ENCODE data around the gene SPOCD1.

The SPOCD1 gene

DNA sequence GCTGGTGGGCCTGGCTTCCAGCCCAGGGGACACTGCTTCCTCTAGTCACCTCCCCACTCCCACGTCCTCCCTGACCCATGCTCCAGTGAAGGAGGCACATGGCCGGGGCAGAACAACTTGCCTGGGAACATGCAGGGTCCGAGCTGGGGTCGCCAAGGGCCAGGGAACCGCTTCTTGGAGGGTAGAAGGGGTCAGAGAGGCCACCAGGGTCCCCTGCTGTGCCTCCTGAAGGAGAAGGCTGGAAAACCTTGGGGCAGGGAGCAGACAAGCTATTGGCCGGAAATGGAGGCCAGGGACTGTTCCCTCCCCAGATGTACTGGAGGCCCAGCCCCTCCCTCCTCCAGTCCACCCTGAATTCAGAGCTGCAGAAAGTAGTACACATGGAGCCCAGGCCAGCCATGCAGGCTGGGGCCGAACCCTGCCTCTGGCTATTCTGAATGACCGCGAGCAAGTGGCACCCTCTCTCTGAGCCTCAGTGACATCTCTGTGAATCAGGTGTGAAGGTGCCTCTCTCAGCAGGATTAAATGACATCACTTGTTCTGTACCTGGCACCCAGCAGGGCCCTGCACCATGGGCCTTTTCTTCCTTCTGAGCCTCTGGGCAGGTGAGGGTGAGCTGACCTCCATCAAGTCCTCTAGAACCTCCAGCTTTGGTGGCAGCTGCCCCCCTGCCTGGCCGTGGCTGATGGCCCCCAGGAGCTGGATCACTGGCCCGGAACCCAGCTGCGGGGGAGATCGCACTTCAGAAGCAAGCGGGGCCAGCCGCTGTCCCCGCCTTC is 15.7 kb downstream of the SPOCD1 start:
- DNase-seq = no peak

GRCh38 chr1:31799196-31799894 is 16.5 kb downstream of the SPOCD1 start:
- DNase-seq = no peak

DNA sequence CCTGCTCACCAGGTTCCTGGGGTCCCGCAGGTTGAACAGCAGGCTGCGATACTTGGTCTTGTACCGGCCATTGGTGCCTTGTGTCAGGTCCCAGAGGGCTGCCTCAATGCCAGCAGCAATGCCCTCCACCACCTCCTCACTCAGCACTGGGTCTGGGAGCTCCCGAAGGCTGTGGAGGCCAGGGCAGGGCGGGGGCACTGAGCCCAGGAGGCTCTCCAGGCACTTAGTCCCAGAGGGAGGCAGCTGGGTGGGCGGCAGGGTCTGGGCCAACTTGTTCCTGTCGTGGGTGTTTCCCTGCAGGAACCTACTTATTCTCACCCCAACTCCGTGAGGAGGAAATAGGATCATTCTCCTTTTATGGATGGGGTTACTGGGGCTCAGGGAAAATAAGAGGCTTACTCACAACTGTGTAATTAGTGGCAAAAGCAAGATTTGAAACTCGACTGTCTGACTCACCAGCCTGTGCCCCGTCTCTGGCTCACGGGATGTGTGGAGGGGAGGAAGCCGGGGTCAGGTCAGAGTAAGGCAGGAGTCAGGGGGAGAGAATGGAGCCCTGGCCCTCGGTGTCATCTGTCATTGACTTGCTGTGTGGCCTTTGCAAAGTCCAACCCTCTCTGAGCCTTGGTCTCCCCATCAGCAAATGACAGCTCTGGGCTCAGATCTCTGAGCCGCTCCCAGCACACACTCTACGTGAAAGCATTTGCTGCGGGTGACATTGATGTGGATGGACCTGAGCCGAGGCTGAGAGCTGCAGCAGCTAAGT is 17.2 kb downstream of the SPOCD1 start:
- DNase-seq = peak; percentile 21

- DNase-seq = no peak
Measured at GRCh38 chr1:31798086-31798432, 17.8 kb downstream of the SPOCD1 start.

DNA sequence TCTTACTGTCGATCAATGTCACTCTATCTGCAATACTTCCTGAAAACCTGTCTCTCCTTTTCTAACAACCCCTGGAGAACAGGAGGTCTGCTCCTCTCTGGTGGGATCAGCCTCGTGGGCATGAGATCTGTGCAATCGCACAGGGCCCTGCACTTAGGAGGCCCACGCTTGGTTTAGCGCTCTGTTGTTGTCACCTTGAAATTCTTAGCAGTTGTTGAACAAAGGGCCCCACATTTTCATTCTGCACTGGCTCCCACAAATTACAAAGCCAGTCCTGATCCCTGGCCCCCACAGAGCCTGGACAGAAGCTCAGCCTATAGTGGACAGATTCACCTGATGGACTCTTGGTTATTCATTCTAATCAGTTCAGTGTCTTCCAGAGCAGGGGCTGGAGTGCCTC is 18.6 kb downstream of the SPOCD1 start:
- DNase-seq = no peak

DNA sequence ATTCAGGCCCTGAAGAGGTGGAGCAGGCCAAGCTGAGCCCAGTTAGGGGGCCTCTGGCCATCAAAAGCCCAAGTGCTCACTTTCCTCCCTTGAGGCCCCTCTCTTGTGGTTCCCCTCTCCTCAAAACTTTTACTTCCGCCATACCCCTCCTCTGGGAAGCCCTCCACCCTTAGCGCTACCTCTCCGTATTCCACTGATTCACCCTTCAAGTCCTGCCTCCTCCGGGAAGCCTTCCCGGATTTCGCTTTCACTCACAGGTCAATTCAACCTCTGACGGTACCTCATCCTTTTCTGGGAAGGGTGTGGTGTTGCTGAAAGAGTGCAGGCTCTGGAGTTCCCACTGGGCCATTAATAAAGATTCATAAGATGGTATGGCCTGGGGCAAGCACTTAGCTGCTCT is 19.1 kb downstream of the SPOCD1 start:
- DNase-seq = no peak

DNA sequence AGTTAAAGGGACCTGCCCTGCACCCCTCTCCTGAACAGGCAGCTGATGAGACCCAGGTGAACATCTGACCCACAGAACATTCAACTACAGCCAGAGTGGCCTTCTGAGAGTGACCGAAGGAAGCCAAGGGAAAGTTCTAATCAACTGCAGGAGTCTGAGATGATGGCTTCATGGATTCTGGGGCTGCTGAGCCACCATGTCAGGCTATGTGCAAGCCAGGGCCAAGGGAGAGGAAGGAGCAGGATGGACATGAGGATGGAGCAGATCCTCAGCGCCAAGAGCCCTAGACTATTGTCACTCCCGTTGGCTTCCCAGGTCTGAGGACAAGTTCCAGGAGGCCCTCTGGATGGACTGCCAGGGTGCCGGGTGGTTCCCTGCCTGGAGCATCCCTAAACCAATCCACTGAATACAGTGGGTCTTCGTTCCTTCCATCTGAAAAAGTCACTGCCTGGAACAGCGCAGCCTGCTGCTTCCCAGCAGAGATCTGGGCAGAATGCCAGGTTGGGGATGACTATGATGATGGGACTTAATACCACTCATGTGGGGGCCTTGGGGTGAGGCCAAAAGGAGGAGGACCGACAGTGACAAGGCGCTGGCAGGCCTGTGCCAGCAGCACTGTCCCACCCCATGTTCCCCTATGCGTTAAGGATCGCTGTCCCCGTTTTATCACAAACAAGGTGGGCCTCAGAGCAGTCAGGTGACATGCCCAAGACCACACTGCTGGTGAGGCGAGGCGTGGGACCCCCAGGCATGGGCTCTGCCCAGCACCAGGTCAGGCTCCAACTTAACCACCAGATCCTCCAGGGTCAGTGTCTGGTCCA is 19.8 kb downstream of the SPOCD1 start:
- peak; percentile 84 for DNase-seq

- no peak for DNase-seq
Measured at GRCh38 chr1:31795096-31795675, 20.6 kb downstream of the SPOCD1 start.

DNA sequence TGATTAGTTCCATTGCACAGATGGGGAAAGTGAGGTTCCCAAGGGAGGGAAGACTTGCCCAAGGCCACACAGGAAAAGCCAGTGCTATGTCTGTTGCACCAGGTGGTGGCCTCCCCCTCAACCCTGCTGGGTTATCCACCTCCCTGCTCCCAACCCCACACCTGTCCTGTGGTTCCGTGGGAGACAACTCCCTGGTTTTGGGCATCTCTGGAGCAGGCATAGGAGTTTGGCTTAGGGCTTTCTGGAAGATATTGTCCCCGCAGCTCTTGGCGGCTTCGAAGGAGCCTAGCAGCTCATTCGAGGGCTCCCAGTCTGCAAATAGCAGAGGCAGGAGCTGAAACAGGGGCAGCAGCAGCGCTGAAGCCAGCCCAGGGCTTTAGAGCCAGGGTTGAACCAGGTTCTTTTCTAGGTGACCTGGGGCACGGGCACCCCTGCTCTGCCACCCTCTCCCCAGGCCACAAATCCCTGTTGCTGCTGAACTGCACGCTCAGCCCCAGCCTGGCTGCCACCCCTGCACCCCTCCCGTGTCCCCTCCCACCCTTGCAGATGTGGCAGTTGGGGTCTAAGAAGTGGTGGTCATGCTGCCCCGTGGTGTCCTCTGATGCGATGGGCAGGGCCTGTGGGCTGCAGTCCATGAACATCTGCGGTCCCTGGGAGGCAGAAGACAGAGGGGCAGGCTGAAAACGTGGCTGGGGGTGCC is 22.1 kb downstream of the SPOCD1 start:
- DNase-seq = peak; percentile 7

DNA sequence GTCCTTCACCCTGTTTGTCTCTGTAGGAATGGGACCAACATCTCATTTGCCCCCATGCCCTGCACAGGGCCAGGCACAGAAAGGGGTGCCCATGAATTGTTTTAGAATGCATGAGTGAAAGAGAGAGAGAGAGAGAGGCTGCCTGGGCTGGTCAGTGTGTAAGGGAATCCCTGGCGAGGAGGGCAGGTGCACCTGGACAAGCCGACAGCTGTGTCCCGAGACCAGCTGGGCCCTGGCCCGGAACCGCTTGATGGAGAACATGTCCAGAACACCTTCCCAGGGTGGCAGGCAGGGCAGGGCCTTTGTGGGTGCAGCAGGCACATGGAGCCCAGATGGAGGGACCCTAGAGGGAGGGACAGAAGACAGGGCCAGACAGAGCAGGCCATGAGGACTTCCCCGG is 22.7 kb downstream of the SPOCD1 start:
- no peak for DNase-seq

GRCh38 chr1:31792541-31792940 is 23.3 kb downstream of the SPOCD1 start:
- DNase-seq = no peak

- DNase-seq = no peak
Measured at GRCh38 chr1:31792116-31792515, 23.7 kb downstream of the SPOCD1 start.

DNA sequence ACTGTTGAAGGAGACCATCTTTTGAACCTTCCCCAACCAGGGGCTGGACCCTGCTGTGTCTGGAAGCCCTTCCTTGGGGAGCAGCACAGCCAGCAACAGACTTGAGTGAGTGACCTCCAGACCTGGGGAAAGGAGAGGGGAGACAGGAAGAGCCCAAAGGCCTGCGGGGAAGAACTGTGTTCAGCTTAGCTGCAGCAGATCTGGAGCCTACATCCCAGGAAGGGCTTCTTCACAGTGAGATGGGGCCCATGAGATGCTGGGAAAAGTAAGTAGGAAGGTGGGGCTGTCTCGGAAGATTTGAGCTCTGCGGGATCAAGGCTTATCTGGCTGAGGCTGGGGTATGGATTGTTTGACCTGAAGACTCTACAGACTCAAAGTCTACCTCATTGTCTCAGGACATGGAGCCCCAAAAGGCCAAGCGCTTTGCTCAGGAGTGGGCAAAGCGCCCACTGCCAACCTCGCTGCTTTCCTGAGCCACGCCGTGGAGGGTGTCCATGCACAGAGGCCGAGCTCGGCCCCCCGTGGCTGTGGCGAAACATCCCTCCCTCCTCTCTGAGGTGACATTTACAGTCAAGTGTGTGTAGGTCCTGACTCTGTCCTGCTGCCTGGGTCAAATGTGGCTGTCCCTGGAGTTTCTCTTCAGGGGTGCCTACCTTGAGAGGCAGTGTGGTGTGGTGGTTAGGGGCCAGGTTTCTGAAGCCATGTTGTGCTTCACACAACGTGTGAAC is 24.5 kb downstream of the SPOCD1 start:
- DNase-seq = no peak

DNA sequence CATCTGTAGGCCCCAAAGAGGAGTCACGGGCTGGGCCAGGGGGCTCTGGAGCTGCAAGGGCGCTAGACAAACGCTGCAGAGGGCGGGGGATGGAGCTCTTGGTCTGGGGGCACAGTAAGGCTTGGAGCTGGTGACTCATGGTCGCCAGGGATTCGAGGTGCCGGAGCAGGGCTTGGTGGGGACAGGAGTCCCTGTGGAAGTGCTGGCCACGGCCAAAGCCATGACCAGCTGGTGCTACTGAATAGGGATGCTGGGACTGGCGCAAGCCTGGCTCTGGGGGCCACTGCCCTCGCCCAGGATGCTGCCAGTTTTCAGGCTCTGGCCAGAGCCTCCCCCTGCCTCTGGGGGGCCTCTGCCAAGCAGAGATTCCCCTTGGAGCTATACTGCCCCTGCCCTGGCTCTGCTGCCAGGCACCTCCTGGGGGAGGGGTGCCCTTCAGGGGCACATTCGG is 25.2 kb downstream of the SPOCD1 start:
- DNase-seq = no peak

- DNase-seq = no peak
Measured at GRCh38 chr1:31790140-31790539, 25.7 kb downstream of the SPOCD1 start.

GRCh38 chr1:31789259-31790065 is 26.4 kb downstream of the SPOCD1 start:
- DNase-seq = peak; percentile 81

DNA sequence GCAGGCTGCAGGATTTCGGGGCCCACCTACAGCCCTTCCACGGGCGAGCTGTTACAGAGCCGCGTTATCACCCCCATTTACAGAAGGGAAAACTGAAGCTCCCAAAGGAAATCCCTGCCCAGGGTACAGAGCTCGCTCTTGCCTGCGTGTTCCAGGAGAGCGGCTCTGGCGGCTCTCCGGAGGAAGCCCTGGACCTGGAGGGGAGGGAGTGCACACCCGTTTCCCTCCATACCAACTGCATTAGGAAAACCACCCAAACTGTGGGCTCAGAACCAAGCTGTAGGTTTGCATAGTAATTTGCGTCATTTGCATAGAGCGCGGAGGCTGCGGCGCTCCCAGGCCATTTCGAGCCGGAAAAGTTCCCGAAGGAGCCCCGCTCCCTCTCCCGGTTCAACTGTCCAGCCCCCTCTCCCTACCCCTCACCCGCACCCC is 27.0 kb downstream of the SPOCD1 start:
- DNase-seq = peak; percentile 60

- DNase-seq = peak; percentile 77
Measured at GRCh38 chr1:31788138-31788824, 27.5 kb downstream of the SPOCD1 start.

DNA sequence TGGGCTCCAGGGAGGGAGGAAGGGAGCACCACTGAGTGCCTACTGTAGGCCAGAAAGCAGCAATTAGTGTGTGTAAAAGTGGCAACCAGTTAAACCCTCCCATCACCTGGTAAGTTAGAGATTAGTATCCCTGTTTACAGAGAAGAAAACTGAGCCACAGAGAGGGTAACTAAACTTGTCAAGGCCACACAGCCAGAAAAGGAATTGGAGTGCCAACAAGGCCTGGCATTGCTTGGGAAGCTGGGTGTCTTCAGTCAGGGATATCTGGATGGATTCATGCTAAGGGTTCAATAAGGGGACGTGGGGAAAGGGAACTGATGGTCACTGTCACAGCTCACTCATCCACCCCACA is 28.1 kb downstream of the SPOCD1 start:
- DNase-seq = no peak

DNA sequence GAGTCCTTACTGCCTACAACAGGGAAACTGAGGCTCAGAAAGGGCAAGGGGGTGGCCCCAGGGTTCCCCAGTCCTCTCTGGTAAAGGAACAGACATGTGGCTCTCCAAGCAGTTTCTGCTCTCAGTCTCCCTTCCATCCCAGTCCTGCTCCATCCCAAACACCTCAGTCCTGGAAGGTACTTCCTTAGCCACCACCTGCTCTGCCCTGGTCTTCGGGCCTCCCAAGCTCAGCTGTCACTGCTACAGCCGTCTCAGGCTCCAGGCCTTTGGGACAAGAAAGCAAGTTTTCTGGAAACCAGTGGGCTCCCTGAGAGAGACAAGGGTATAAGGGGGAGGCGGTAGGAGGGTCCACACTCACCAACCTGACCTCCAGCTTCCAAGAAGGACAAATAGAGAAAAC is 28.6 kb downstream of the SPOCD1 start:
- DNase-seq = no peak
